ENCODE data around the gene ENDOV.

DNA sequence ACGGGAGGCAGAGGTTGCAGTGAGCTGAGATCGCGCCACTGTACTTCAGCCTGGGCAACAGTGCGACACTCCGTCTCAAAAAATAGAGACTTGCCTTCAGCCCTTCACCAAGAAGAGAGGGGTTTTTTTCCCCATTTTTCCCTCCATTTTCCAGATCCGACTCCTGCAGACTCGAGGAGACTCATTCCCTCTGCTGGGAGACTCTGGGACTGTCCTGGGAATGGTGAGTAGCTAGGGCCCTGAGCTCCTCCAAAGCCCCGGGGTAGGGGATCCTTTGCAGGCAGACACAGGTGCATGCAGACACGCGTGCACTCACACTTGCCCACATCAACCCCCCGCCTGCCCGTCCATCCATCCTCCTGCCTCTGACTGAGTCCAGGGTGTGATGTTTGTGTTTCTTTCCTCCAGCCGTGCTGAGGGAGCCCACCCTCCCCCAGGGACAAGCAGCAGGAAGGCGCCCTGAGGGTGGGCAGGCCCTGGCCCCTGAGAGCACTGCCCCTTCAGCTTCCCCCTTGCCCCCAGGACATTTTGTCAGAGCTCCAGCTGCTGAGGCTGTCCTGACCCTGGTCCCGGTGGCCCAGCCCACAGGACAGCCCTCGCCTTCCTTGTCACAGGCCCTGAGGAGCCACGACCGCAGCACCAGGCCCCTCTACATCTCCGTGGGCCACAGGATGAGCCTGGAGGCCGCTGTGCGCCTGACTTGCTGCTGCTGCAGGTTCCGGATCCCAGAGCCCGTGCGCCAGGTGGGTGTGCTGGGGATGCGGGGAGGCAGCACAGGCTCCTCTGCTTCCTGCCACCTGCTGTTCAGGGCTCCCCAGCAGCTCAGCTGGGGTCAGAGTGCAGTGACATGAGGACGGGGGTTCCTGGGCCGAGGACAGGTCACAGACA is 10.2 kb downstream of the ENDOV start:
- TF ChIP-seq POLR2AphosphoS5 (IDR thresholded peaks at IDR 0.05), result no peak
- TF ChIP-seq, protein P1, sequence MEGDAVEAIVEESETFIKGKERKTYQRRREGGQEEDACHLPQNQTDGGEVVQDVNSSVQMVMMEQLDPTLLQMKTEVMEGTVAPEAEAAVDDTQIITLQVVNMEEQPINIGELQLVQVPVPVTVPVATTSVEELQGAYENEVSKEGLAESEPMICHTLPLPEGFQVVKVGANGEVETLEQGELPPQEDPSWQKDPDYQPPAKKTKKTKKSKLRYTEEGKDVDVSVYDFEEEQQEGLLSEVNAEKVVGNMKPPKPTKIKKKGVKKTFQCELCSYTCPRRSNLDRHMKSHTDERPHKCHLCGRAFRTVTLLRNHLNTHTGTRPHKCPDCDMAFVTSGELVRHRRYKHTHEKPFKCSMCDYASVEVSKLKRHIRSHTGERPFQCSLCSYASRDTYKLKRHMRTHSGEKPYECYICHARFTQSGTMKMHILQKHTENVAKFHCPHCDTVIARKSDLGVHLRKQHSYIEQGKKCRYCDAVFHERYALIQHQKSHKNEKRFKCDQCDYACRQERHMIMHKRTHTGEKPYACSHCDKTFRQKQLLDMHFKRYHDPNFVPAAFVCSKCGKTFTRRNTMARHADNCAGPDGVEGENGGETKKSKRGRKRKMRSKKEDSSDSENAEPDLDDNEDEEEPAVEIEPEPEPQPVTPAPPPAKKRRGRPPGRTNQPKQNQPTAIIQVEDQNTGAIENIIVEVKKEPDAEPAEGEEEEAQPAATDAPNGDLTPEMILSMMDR (IDR thresholded peaks at IDR 0.05), result no peak

Data from stomach (tissue), 4 donors.